Activated CD4-positive, alpha-beta T cell treated with anti-CD3 and anti-CD28 coated beads, Interleukin-2, amount 50 U/mL, for 1 hour (primary cell): ENCODE measurements around the gene HCK.

Experiments used
- DNase-seq: peaks from one replicate; pipeline ENCODE4 v3.0.0-alpha.2; 2020

HCK gene

DNA sequence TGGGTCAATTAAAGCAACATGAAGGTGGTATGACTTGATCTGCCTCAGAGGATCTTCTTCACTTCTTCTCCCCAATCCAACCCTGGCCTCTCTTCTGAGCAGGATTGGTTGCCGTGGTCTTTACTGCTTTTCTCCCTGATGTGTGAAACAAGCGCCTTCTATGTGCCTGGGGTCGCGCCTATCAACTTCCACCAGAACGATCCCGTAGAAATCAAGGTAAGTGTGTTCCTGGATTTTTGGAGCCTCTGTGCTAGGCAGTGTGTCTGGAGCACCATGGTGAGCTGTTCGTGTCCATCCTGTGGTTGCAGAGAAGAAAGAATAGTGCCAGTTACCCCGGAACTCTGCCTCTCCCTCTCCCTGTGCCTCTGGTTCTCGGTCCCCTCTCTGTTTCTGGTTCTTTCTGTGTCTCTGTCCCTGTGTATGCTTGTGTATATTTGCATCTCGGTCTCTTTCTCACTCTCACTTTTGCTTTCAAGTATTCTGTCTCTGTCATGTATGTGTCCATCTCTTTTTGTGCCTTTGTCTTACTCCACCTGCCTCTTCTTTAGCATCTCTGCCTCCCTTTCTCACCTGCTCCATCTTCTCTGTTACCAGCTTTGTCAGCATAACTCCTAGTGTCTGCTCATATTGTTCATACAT is 81.0 kb downstream of the HCK start:
- no peak for DNase-seq

DNA sequence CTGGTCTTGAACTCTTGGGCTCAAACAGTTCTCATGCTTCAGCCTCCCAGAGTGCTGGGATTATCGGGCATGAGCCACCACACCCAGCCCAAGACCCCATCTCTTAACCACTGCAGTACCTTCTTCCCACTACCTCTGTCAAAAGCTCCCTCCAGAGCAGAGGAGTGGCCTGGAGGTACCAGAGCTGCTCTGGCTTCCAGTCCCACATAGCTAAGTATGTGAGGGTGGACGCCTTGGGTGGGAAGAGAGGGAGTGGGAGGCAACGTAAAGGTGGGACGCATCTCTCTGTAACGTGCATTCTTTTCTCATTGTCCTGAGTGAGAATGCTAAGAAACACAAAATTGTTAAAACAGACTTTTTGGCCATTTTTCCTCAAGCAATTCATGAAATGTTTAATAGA is 82.0 kb downstream of the HCK start:
- DNase-seq: no peak

DNA sequence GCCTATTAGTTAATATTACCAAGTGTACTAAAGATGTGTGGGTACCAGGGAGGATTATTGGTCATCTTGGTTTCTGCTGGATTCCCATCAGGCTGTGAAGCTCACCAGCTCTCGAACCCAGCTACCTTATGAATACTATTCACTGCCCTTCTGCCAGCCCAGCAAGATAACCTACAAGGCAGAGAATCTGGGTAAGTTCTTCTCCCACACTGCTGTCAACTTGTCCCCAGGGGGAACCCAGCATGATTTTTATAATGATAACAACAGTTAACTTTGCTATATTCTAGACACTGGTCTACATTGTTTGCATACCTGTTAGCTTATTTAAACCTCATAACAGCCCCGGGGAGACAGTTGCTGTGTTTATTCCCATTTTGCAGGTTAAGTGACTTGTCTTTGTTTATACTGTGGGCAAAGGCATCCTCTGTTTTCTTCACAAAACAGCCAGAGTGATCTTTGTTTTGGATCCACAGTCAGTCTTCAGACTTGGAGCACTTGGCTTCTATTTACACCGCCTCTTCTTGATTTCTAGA is 84.0 kb downstream of the HCK start:
- DNase-seq: no peak

DNA sequence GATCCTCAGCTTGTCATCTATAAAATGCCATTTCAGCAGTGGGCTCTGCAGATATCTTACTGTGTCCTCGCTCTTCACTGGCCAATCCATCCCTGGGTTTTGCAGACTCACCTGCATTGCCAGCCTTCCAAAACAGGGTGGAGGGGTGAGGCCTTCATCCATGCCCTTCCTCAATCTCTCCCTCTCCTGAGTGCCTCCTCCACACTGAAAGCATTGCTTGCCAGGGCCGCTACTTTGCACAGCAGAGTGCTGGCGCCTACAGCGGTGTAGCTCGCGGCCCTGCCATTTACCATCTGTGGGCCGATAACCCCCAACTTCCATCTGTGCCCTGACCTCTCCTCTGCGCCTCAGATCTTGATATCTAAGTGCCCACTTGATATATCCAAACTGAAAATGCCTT is 86.9 kb downstream of the HCK start:
- no peak for DNase-seq

DNA sequence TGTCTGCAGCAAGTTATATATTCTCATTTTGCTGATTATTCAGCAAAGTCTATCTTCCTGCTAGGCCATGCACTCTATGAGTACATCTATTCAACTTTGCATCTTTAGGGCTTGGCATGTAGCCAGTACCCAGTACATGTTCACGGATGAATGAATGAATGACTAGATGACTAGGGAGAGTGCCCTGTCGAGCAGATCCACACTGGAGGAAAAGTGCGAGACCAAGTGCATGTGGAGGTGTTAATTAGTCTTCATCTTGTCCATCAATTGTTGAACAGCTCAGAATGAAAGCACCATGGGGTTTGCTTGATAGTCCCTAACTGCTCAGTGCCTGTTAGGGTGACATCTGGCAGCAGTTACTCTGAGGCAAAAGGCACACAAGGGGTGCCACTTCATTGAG is 87.9 kb downstream of the HCK start:
- DNase-seq: no peak

DNA sequence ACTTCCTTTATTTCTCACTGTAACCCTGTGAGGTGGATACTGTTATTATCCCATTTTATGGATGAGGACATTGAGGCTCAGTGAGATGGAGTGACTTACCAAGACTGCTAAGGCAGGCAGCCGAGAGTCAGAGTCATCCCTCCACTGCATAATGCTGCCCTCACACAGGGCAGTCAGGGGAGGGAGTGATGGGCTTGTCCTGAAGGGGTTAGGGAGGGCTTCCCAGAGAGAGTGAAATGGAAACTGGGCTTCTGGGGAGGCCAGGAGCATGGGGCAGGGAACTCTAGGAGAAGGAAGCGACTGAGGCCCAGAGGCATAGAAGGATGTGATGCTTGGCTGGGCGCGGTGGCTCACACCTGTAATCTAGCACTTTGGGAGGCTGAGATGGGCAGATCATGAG is 88.6 kb downstream of the HCK start:
- no peak for DNase-seq

DNA sequence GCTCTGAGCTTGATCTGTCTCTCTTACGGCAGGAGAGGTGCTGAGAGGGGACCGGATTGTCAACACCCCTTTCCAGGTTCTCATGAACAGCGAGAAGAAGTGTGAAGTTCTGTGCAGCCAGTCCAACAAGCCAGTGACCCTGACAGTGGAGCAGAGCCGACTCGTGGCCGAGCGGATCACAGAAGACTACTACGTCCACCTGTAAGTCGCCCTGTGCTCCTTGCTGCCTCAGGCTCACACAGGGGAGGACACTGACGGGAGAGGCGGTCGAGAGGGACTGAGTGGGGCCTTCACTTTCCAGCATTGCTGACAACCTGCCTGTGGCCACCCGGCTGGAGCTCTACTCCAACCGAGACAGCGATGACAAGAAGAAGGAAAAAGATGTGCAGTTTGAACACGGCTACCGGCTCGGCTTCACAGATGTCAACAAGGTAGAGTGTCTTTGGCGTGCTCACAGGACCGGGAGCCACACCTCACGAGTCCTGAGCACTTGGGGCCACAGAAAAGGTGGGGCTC is 89.5 kb downstream of the HCK start:
- no peak for DNase-seq

DNA sequence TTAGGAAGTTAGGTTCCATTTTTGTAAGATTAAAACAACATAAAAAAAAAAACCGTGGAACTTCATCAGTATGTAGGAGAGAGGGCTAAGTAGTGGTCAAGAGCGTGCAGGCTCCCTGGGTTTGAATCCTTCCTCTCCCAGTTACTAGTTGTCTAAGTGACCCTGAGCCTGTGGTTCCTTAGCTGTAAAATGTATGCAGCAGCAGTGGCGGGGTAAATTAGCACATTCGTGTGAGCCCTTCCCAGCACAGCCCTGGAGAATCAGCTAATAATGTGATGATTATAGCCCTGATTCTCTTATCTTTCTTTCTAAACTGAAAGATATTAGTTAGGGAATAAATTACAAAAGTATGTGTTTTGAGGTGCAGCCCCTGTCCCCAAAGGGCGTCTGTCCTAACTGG is 90.0 kb downstream of the HCK start:
- no peak for DNase-seq

DNA sequence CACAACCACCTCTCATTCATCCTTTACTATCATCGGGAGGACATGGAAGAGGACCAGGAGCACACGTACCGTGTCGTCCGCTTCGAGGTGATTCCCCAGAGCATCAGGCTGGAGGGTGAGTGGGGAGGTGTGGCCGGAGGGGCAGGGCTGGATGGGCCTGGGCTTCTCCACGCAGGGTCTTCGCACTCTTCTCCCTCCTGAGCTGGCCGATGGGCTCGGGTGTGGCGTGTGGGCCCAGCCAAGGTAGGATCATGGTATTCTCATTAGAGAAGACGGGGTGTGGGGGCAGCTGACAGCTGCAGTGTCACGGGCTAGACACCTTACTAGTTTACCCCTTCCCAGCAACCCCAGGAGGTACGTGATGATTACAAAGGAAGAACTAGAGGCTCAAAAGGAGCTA is 90.9 kb downstream of the HCK start:
- no peak for DNase-seq

DNA sequence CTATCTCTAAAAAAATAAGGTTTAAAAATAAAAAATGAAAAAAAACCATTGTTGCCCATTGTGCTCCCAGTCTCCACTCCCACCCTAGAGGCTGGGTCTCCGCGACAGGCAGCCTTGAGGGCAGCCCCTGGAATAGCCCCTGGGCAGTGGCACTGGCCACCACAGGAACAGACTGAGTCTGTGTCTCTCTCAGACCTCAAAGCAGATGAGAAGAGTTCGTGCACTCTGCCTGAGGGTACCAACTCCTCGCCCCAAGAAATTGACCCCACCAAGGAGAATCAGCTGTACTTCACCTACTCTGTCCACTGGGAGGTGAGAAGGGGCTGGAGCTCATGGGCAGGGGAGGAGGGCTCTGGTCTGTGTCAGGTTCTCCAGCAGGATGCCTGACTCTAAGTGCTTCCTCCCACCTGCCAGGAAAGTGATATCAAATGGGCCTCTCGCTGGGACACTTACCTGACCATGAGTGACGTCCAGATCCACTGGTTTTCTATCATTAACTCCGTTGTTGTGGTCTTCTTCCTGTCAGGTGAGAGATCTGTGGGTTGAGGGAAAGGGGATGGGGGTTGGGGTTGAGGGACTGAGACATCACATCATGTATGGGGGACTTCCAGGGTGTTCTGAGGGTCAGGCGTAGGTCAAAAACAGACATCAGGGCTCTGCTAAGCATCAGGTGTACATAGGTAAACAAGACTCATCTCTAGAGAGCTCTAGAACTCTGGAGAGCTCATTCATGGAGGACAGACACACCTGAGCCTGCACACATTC is 93.0 kb downstream of the HCK start:
- DNase-seq: no peak

DNA sequence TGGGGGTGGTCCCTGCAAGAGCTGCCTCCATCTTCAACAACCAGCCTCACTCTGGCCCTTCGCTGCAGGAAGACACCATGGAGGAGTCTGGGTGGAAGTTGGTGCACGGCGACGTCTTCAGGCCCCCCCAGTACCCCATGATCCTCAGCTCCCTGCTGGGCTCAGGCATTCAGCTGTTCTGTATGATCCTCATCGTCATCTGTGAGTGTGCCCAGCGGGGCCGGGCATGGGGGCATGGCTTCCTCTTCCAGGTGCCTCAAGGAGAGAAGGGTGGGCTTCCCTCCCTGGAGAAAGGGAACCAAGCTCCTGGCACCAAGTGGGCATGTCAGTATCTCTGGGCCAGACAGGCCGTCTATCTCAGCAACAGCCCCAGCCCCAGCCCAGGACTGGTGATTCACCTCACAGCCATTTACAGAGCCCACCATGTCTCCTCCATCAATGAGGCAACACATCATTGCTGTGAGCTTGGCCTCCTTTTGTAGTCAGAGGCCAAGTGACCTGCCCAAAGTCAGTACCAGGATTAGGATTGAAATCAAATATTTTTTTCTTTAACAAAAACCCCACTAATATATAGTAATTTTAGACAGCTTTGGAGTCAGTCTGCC is 97.6 kb downstream of the HCK start:
- DNase-seq: no peak

DNA sequence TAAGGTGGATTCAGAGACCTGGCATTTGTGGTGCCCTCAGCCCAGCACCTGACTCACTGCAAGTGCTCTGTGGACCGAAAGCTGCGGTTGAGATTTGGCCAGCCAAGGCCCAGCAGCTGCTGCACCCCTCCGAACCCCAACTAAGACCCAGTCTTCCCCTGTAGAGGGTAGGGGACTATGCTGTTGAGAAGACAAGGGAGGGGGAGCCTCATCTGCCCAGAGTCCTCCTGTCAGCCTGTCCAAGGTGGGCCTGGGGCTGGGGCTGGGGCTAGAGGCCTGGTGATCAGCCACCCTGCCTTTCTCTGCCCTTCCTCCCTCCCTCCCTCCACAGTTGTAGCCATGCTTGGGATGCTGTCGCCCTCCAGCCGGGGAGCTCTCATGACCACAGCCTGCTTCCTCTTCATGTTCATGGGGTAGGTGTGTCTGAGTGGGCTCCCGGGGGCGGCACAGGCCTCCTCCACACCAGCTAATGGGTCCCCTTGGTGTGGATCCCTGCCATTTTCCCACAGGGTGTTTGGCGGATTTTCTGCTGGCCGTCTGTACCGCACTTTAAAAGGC is 98.3 kb downstream of the HCK start:
- DNase-seq: no peak
